Panc1 (cell line): Measurements from ENCODE around the gene P2RX4. TPM values are rescaled to one million over a fixed set of nuclear protein-coding genes. Genes with fewer than 3 reads are reported as not detected.

Source experiments
- ATAC-seq: fragments of 200-7000 bp; cut with Tn5 transposase; 2 replicates; pipeline ENCODE4 v1.9.1; 2020; ENCODE audit warnings: mild to moderate bottlenecking, moderate library complexity
- BruUV-seq: library from RNA; stranded (reverse); fragments of 400-500 nt; replicated peaks from 2 replicates; lab custom pipeline; 2021; lab: Mats Ljungman, UMichigan
- CTCF ChIA-PET: fragments of 300-600 bp; sonication (Branson Sonifier 250); formaldehyde crosslinking; loops from one replicate; lab custom pipeline; 2022; ENCODE audit warnings: antibody characterized with exemption; lab: Charles Lee
- POLR2A ChIA-PET: fragments of 300-600 bp; sonication (Branson Sonifier 250); formaldehyde crosslinking; loops from one replicate; lab custom pipeline; 2022; ENCODE audit warnings: antibody characterized with exemption; lab: Charles Lee
- DNase-seq: peaks from one replicate; pipeline ENCODE4 v3.0.0-alpha.2; 2010; ENCODE audit warnings: low read depth, low spot score
- H3K27ac ChIP-seq: 2 replicates; pipeline ENCODE4 v1.5.1; 2011; ENCODE audit warnings: mild to moderate bottlenecking, low read length, inconsistent platforms
- H3K27me3 ChIP-seq: fragments of 200-500 bp; sonication (Bioruptor generic); 2 replicates; pipeline ENCODE4 v1.6.0; 2014; ENCODE audit warnings: low read length, inconsistent platforms; ENCODE audit not compliant: control insufficient read depth, insufficient read depth
- H3K36me3 ChIP-seq: fragments of 200-500 bp; sonication (Bioruptor generic); 2 replicates; pipeline ENCODE4 v1.5.1; 2014; ENCODE audit warnings: inconsistent platforms, mild to moderate bottlenecking, low read length, moderate library complexity; ENCODE audit not compliant: control insufficient read depth, insufficient read depth
- H3K4me1 ChIP-seq: 2 replicates; pipeline ENCODE4 v1.5.1; 2011; ENCODE audit warnings: inconsistent platforms, mild to moderate bottlenecking, low read length, moderate library complexity; ENCODE audit not compliant: control insufficient read depth, insufficient read depth
- H3K4me3 ChIP-seq, 2 experiments: 2 replicates each; pipeline ENCODE4 v1.5.1; 2011 to 2012; ENCODE audit warnings: low read depth in 2 of 2, low read length in 2 of 2, mild to moderate bottlenecking in 2 of 2, inconsistent platforms in 1 of 2, moderate library complexity in 1 of 2
- H3K9me3 ChIP-seq: fragments of 200-500 bp; sonication (Bioruptor generic); 2 replicates; pipeline ENCODE4 v1.5.1; 2014; ENCODE audit warnings: low read depth, mild to moderate bottlenecking, inconsistent platforms, low read length, moderate library complexity; ENCODE audit not compliant: control insufficient read depth, insufficient read depth
- CTCF ChIP-seq: fragments of 450-650 bp; IDR thresholded peaks from 2 replicates; pipeline ENCODE4 v1.5.1; 2017; ENCODE audit warnings: mild to moderate bottlenecking
- POLR2AphosphoS5 ChIP-seq: IDR thresholded peaks from 2 replicates; pipeline ENCODE4 v1.6.1; 2012; ENCODE audit warnings: mild to moderate bottlenecking, low read depth, low read length, moderate library complexity
- REST ChIP-seq, 2 experiments: IDR thresholded peaks; 2 replicates each; pipeline ENCODE4 v1.6.1; 2011 to 2012; ENCODE audit warnings: low read depth in 2 of 2, control low read depth in 1 of 2, low read length in 1 of 2, mild to moderate bottlenecking in 1 of 2, moderate library complexity in 1 of 2; ENCODE audit not compliant: insufficient read depth in 1 of 2
- SIN3A ChIP-seq: IDR thresholded peaks from 2 replicates; pipeline ENCODE4 v1.6.1; 2012; ENCODE audit warnings: low read depth, mild to moderate bottlenecking, low read length, moderate library complexity, borderline replicate concordance; ENCODE audit not compliant: insufficient read depth
- TCF7L2 ChIP-seq: IDR thresholded peaks from 2 replicates; pipeline ENCODE4 v1.6.1; 2011; ENCODE audit warnings: mild to moderate bottlenecking, low read depth, low read length, inconsistent platforms
- in situ Hi-C: cut with HindIII; loops from 2 replicates; pipeline ENCODE4 v1.10.0; 2016; ENCODE audit warnings: low sequenced_read_pairs, low pct_unique_long_range_greater_than_20kb
- intact Hi-C: fragments of 100-400 bp; cut with micrococcal nuclease; formaldehyde crosslinking; loops from one replicate; pipeline ENCODE4 v1.10.0; 2022; ENCODE audit not compliant: unreplicated experiment
- total RNA-seq: library from RNA; stranded (reverse); gene quantifications from one replicate; pipeline ENCODE4 v1.2.1, GENCODE V29; 2021; ENCODE audit not compliant: unreplicated experiment

P2RX4 gene
- total RNA-seq, 1 experiment from 2014 or later = 12.4 TPM

GRCh38 chr12:121264135-121264534 lies 54.2 kb downstream of the P2RX4 start:
- DNase-seq = no peak
- H3K27me3 ChIP-seq = no peaks in the 10 kb centered on the region
- intact Hi-C loops = no loop called here
- H3K4me3 ChIP-seq = no peak overlapping the region
- TF ChIP-seq POLR2AphosphoS5 (no peak), REST (IDR thresholded peaks at IDR 0.05; ENCODE audit: insufficient read depth in 1 of 2, low read depth in 2 of 2, low read length in 1 of 2) (no peak), CTCF (no peak), TCF7L2 (no peak), SIN3A (no peak)
- in situ Hi-C loops = no loop called here
- ATAC-seq = no peak
- no peak overlapping the region for H3K27ac ChIP-seq
- CTCF ChIA-PET = interaction anchor here (0.6 kb wide), 1 partner anchor 12 kb away, joined by 8 read pairs; no protein-coding TSS in a partner anchor
- POLR2A ChIA-PET = no interaction called here
- no peaks in the 10 kb centered on the region for H3K4me1 ChIP-seq
- no peaks in the 10 kb centered on the region for H3K9me3 ChIP-seq
- BruUV-seq = no TSS peak
- no peaks in the 10 kb centered on the region; the same call in 1 of the 2 replicates for H3K36me3 ChIP-seq

- ATAC-seq (no peak), DNase-seq (no peak)
- ChIA-PET CTCF (interaction anchor here (0.6 kb wide), 1 partner anchor 35 kb away, joined by 3 read pairs; no protein-coding TSS in a partner anchor), POLR2A (no interaction called here)
- H3K4me1 ChIP-seq = no peaks in the 10 kb centered on the region
- H3K36me3 ChIP-seq = no peaks in the 10 kb centered on the region; the same call in 1 of the 2 replicates
- intact Hi-C loops = no loop called here
- in situ Hi-C loops = no loop called here
- H3K4me3 ChIP-seq = no peak overlapping the region
- no peaks in the 10 kb centered on the region for H3K27me3 ChIP-seq
- no peaks in the 10 kb centered on the region for H3K9me3 ChIP-seq
- H3K27ac ChIP-seq = no peak overlapping the region
- TF ChIP-seq CTCF (no peak), TCF7L2 (no peak), REST (IDR thresholded peaks at IDR 0.05; ENCODE audit: insufficient read depth in 1 of 2, low read depth in 2 of 2, low read length in 1 of 2) (no peak), SIN3A (no peak), POLR2AphosphoS5 (no peak)
- no TSS peak for BruUV-seq
These were observed 55.1 kb downstream of the P2RX4 start for GRCh38 chr12:121264951-121265515.
